Measurements from ENCODE around the gene SAMD8. TPM values are rescaled to one million over a fixed set of nuclear protein-coding genes. Genes with fewer than 3 reads are reported as not detected.

The SAMD8 gene
- total and polyA plus RNA-seq, 2 donors (not counting 3 experiments of a cell fraction or from before 2014, with no cell fraction given), result 19.6 to 22.8 TPM

- H3K27me3 ChIP-seq (ENCODE audit: control insufficient read depth in 2 of 2, insufficient read depth in 2 of 2, low read length in 2 of 2), result no peaks in the 10 kb centered on the region
- no peaks in the 10 kb centered on the region for H3K36me3 ChIP-seq (ENCODE audit: control insufficient read depth in 2 of 2, extremely low read depth in 1 of 2, insufficient read depth in 2 of 2, low read length in 2 of 2)
- no peak for TF ChIP-seq EZH2 (IDR thresholded peaks at IDR 0.05; ENCODE audit: borderline replicate concordance, low read depth, low read length, severe bottlenecking)
- no peak for TF ChIP-seq MAX (IDR thresholded peaks at IDR 0.05; ENCODE audit: insufficient read depth, insufficient read length)
- no peak for TF ChIP-seq JUN (IDR thresholded peaks at IDR 0.05; ENCODE audit: borderline replicate concordance, insufficient read depth, insufficient read length, low read depth)
- TF ChIP-seq CTCF (IDR thresholded peaks at IDR 0.05; ENCODE audit: extremely low read depth in 1 of 2, insufficient read depth in 1 of 2, low read depth in 1 of 2, low read length in 2 of 2), result no peak
- no peak for TF ChIP-seq FOS (IDR thresholded peaks at IDR 0.05; ENCODE audit: borderline replicate concordance, insufficient read depth, low read length)
- TF ChIP-seq GATA2 (IDR thresholded peaks at IDR 0.05; ENCODE audit: insufficient read depth, insufficient read length, low read depth, low read length), result no peak
- no peak for TF ChIP-seq MYC (IDR thresholded peaks at IDR 0.05; ENCODE audit: low read depth, low read length)
- no peak for TF ChIP-seq POLR2A (IDR thresholded peaks at IDR 0.05; ENCODE audit: low read depth, low read length)
- no peak for TF ChIP-seq POLR2AphosphoS5 (IDR thresholded peaks at IDR 0.05; ENCODE audit: insufficient read depth, low read depth, low read length)
- H3K27ac ChIP-seq (ENCODE audit: insufficient read depth, low read depth, low read length), result no peak overlapping the region
- intact Hi-C loops (cut with micrococcal nuclease), result no loop called here
- no peaks in the 10 kb centered on the region for H4K20me1 ChIP-seq (replicated peaks; ENCODE audit: control insufficient read depth, extremely low read depth, insufficient read depth, low read length)
- H3K4me3 ChIP-seq (replicated peaks in 1 of 3; ENCODE audit: insufficient read depth in 1 of 3, low read depth in 1 of 3, low read length in 3 of 3), result no peak overlapping the region
- no peaks in the 10 kb centered on the region for H3K4me1 ChIP-seq (ENCODE audit: control insufficient read depth, extremely low read depth, insufficient read depth, low read length)
- ChIA-PET CTCF (interaction anchor here (1.6 to 1.8 kb wide), 2 partner anchors 13 to 65 kb away, joined by 4 to 5 read pairs; no protein-coding TSS in a partner anchor), POLR2A (no interaction called here)
- no peaks in the 10 kb centered on the region for H3K9me3 ChIP-seq (replicated peaks; ENCODE audit: control insufficient read depth, insufficient read depth, low read length)
- H3K79me2 ChIP-seq (ENCODE audit: control insufficient read depth, insufficient read depth, low read length), result peaks cover 2% of the 10 kb centered on the region
- no peak for FAIRE-seq
- no TSS peak for BruUV-seq (replicated peaks)
- DNase-seq (ENCODE audit: low read depth, low spot score), result no peak
- dilution Hi-C loops (cut with MboI; ENCODE audit: extremely low pct_ligation_motif_present, low sequenced_read_pairs), result no loop called here
- no peak overlapping the region for H3K9ac ChIP-seq (replicated peaks; ENCODE audit: extremely low read depth, insufficient read depth, low read length)
- no peak overlapping the region for H3K4me2 ChIP-seq (ENCODE audit: insufficient read depth, low read length)
- H2AFZ ChIP-seq (ENCODE audit: low read depth, low read length), result no peak overlapping the region
- H3K9me1 ChIP-seq (replicated peaks; ENCODE audit: control insufficient read depth, extremely low read depth, insufficient read depth, low read length), result no peaks in the 10 kb centered on the region
Observed at GRCh38 chr10:75165684-75166622, 54.5 kb downstream of the SAMD8 start.
